Breast epithelium (tissue), 4 donors: Measurements from ENCODE around the gene TMEM63B. TPM values are rescaled to one million over a fixed set of nuclear protein-coding genes. Genes with fewer than 3 reads are reported as not detected.
A peak's percentile ranks its signal among the peaks of the same experiment; 100 is the strongest.

Experiments
- DNase-seq, 2 donors: peaks; one replicate each; pipeline ENCODE4 v3.0.0-alpha.2; 2019; ENCODE audit warnings: low spot score in 2 of 2
- H3K27ac ChIP-seq, 2 donors: fragments of 200-600 bp; sonication (generic) in 1 of 2; one replicate each; pipeline ENCODE4 v1.5.1; 2016 to 2019; ENCODE audit warnings: mild to moderate bottlenecking in 1 of 2
- H3K27me3 ChIP-seq, 2 donors: fragments of 200-600 bp; sonication (generic) in 1 of 2; one replicate each; pipeline versions ENCODE4 v1.5.1 to v1.6.0; 2017 to 2019; ENCODE audit warnings: control low read depth in 1 of 2, mild to moderate bottlenecking in 1 of 2
- H3K36me3 ChIP-seq: fragments of 200-600 bp; one replicate; pipeline ENCODE4 v1.5.1; 2019
- H3K4me1 ChIP-seq, 2 donors: fragments of 200-600 bp; sonication (generic); one replicate each; pipeline ENCODE4 v1.5.1; 2016 to 2019; ENCODE audit warnings: control low read depth in 1 of 2
- H3K4me3 ChIP-seq, 3 donors: fragments of 200-600 bp; sonication (generic); 1 replicate in 2 of 3; 2 replicates in 1 of 3; pipeline ENCODE4 v1.5.1; 2016 to 2019; ENCODE audit warnings: mild to moderate bottlenecking in 3 of 3, moderate library complexity in 2 of 3
- H3K9me3 ChIP-seq, 2 donors: fragments of 200-600 bp; sonication (generic) in 1 of 2; one replicate each; pipeline ENCODE4 v1.5.1; 2016 to 2019; ENCODE audit warnings: control low read depth in 1 of 2
- CTCF ChIP-seq, 3 donors: fragments of 450-650 bp; IDR thresholded peaks; one replicate each; pipeline ENCODE4 v1.5.1; 2016 to 2017; ENCODE audit warnings: antibody characterized with exemption in 3 of 3, mild to moderate bottlenecking in 3 of 3, moderate library complexity in 3 of 3
- POLR2A ChIP-seq: fragments of 450-650 bp; IDR thresholded peaks from one replicate; pipeline ENCODE4 v1.6.1; 2016; ENCODE audit warnings: antibody characterized with exemption, mild to moderate bottlenecking, moderate library complexity
- POLR2AphosphoS5 ChIP-seq, 3 donors: sonication (generic); formaldehyde crosslinking; IDR thresholded peaks; one replicate each; pipeline ENCODE4 v1.6.1; 2017; ENCODE audit warnings: antibody characterized with exemption in 3 of 3
- intact Hi-C: fragments of 100-400 bp; cut with DNase I; formaldehyde crosslinking; loops from one replicate; pipeline ENCODE4 v1.15.1; 2023; ENCODE audit warnings: low total_unique reads
- total RNA-seq, 3 donors: library from RNA; depleted of rRNA; stranded (reverse); fragments of >200 nt; gene quantifications; one replicate each; pipeline ENCODE4 v1.1.0, GENCODE V29; 2016

The TMEM63B gene
- total RNA-seq, 3 donors from 2014 or later, result 16.7 to 21.8 (median 18.9) TPM

- TF ChIP-seq POLR2AphosphoS5 (IDR thresholded peaks at IDR 0.05), result no peak
- TF ChIP-seq CTCF (IDR thresholded peaks at IDR 0.05), result no peak
- no peak for TF ChIP-seq POLR2A
- H3K9me3 ChIP-seq, result no peaks in the 10 kb centered on the region
- intact Hi-C loops, result no loop called here
- H3K4me1 ChIP-seq, result no peaks in the 10 kb centered on the region
- H3K27me3 ChIP-seq, result no peaks in the 10 kb centered on the region
- DNase-seq, result peak in 1 of 2 donors; percentile 74
- no peaks in the 10 kb centered on the region for H3K36me3 ChIP-seq
- peak overlapping the region in 1 of 3 donors; percentile 29 for H3K4me3 ChIP-seq
- peak overlapping the region; percentile 56 to 88 for H3K27ac ChIP-seq
These were observed 74.4 kb downstream of the TMEM63B start for GRCh38 chr6:44201638-44202303.

GRCh38 chr6:44202332-44202971 lies 75.1 kb downstream of the TMEM63B start:
- Histone ChIP-seq H3K27ac (peak overlapping the region; percentile 29 to 88), H3K27me3 (no peaks in the 10 kb centered on the region), H3K4me1 (no peaks in the 10 kb centered on the region), H3K36me3 (no peaks in the 10 kb centered on the region), H3K9me3 (no peaks in the 10 kb centered on the region), H3K4me3 (no peak overlapping the region)
- intact Hi-C loops, result no loop called here
- no peak for DNase-seq
- TF ChIP-seq POLR2AphosphoS5 (IDR thresholded peaks at IDR 0.05) (no peak), CTCF (IDR thresholded peaks at IDR 0.05) (no peak), POLR2A (no peak)

GRCh38 chr6:44202972-44203750 lies 75.8 kb downstream of the TMEM63B start:
- intact Hi-C loops, result no loop called here
- Histone ChIP-seq H3K27ac (peak overlapping the region; percentile 29 to 78), H3K4me3 (no peak overlapping the region), H3K27me3 (no peaks in the 10 kb centered on the region), H3K4me1 (no peaks in the 10 kb centered on the region), H3K36me3 (no peaks in the 10 kb centered on the region), H3K9me3 (no peaks in the 10 kb centered on the region)
- DNase-seq, result no peak
- TF ChIP-seq POLR2A (no peak), POLR2AphosphoS5 (IDR thresholded peaks at IDR 0.05) (no peak), CTCF (IDR thresholded peaks at IDR 0.05) (no peak)

GRCh38 chr6:44203955-44204354 lies 76.6 kb downstream of the TMEM63B start:
- Histone ChIP-seq H3K9me3 (no peaks in the 10 kb centered on the region), H3K4me3 (no peak overlapping the region), H3K36me3 (no peaks in the 10 kb centered on the region), H3K27ac (no peak overlapping the region), H3K4me1 (no peaks in the 10 kb centered on the region), H3K27me3 (no peaks in the 10 kb centered on the region)
- no peak for DNase-seq
- TF ChIP-seq CTCF (IDR thresholded peaks at IDR 0.05) (no peak), POLR2AphosphoS5 (IDR thresholded peaks at IDR 0.05) (no peak), POLR2A (no peak)
- intact Hi-C loops, result no loop called here

Other genes with a start within 250 kb of the TMEM63B start
- 10 to 100 TPM; 24.6 to 55.7 (median 30.4) TPM for gene MRPL14, start 102 bp upstream of the TMEM63B start, total RNA-seq
- 1 to 10 TPM; 1.1 to 3.8 (median 2.9) TPM for gene CAPN11, start 31.3 kb downstream of the TMEM63B start, total RNA-seq
- gene MYMX, start 89.4 kb downstream of the TMEM63B start, total RNA-seq, result 1 to 10 TPM in 2 of 3 donors, under 1 TPM in 1; 0.88 to 3.4 (median 2.9) TPM
- gene SLC29A1, start 96.0 kb downstream of the TMEM63B start, total RNA-seq, result 100 to 1,000 TPM; 106 to 140 (median 110) TPM
- 100 to 1,000 TPM; 643 to 810 (median 662) TPM for gene HSP90AB1, start 119.5 kb downstream of the TMEM63B start, total RNA-seq
- gene SLC35B2, start 130.0 kb downstream of the TMEM63B start, total RNA-seq, result 10 to 100 TPM; 32.8 to 50.5 (median 38.1) TPM
- 10 to 100 TPM in 2 of 3 donors, 1 to 10 TPM in 1; 4.0 to 25.9 (median 14.4) TPM for gene NFKBIE, start 138.0 kb downstream of the TMEM63B start, total RNA-seq
- gene TMEM151B, start 142.9 kb downstream of the TMEM63B start, total RNA-seq, result under 1 TPM in 1 of 3 donors, not detected in 2; 0.15 TPM
- gene AARS2, start 185.8 kb downstream of the TMEM63B start, total RNA-seq, result 10 to 100 TPM in 2 of 3 donors, 1 to 10 TPM in 1; 6.9 to 16.5 (median 12.8) TPM
- not detected for gene SPATS1, start 215.1 kb downstream of the TMEM63B start, total RNA-seq